Smooth muscle cell of the pulmonary artery (primary cell): ENCODE measurements around the gene LMBRD1. TPM values are rescaled to one million over a fixed set of nuclear protein-coding genes. Genes with fewer than 3 reads are reported as not detected.

Experiments used
- total RNA-seq: library from RNA; depleted of rRNA; stranded (reverse); fragments of >200 nt; gene quantifications from 2 replicates; pipeline ENCODE4 v1.2.3, GENCODE V29; 2014

The LMBRD1 gene
- 24.4 and 45.2 TPM in 2 replicates for total RNA-seq

GRCh38 chr6:69796642-69797390 is at the start of gene LMBRD1:
Gene LMBRD1 (minus strand): TSS chr6:69797010. CDS start chr6:69796881, 129 bp downstream.

Other genes starting within 250 kb of the LMBRD1 start
- 0.73 and 2.6 TPM in 2 replicates for gene COL19A1, start 69.5 kb upstream of the LMBRD1 start, total RNA-seq